Hepatocyte (in vitro differentiated cells): ENCODE results near the gene LDLRAD1.

ENCODE experiments used
- EZH2 ChIP-seq: fragments of 200-600 bp; sonication (generic); IDR thresholded peaks from 2 replicates; pipeline ENCODE4 v1.6.1; 2016; ENCODE audit warnings: antibody characterized with exemption, mild to moderate bottlenecking, borderline replicate concordance
- TF ChIP-seq, protein P1 (sequence below): fragments of 200-600 bp; sonication (generic); IDR thresholded peaks from 2 replicates; pipeline ENCODE4 v1.5.1; 2016; ENCODE audit warnings: antibody characterized with exemption, mild to moderate bottlenecking; ENCODE audit not compliant: poor library complexity

DNA sequence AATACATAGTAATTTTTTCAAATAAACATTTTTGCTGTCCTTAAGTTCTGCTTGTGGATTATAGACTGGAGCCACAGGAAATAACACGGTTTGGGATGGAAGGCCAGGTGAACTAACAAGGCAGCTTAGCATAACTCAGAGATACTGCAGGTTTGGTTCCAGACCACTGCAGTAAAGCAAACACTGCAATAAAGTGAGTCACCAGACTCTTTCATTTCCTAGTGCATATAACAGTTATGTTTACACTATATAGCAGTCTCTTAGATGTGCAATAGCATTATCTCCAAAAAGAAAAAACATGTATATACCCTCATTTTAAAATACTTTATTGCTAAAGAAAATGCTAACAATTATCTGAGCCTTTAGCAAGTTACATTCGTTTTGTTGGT is 49.9 kb downstream of the LDLRAD1 start:
- TF ChIP-seq, protein P1, sequence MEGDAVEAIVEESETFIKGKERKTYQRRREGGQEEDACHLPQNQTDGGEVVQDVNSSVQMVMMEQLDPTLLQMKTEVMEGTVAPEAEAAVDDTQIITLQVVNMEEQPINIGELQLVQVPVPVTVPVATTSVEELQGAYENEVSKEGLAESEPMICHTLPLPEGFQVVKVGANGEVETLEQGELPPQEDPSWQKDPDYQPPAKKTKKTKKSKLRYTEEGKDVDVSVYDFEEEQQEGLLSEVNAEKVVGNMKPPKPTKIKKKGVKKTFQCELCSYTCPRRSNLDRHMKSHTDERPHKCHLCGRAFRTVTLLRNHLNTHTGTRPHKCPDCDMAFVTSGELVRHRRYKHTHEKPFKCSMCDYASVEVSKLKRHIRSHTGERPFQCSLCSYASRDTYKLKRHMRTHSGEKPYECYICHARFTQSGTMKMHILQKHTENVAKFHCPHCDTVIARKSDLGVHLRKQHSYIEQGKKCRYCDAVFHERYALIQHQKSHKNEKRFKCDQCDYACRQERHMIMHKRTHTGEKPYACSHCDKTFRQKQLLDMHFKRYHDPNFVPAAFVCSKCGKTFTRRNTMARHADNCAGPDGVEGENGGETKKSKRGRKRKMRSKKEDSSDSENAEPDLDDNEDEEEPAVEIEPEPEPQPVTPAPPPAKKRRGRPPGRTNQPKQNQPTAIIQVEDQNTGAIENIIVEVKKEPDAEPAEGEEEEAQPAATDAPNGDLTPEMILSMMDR = no peak
- no peak for TF ChIP-seq EZH2
